GM18907 (cell line): ENCODE data around the gene PRRT3.
A peak's percentile ranks its signal among the peaks of the same experiment; 100 is the strongest.

Experiments
- ATAC-seq: cut with Tn5 transposase; IDR thresholded peaks from one replicate; pipeline ENCODE4 v1.9.1; 2021; ENCODE audit warnings: mild to moderate bottlenecking, moderate library complexity; ENCODE audit not compliant: unreplicated experiment

Gene PRRT3

DNA sequence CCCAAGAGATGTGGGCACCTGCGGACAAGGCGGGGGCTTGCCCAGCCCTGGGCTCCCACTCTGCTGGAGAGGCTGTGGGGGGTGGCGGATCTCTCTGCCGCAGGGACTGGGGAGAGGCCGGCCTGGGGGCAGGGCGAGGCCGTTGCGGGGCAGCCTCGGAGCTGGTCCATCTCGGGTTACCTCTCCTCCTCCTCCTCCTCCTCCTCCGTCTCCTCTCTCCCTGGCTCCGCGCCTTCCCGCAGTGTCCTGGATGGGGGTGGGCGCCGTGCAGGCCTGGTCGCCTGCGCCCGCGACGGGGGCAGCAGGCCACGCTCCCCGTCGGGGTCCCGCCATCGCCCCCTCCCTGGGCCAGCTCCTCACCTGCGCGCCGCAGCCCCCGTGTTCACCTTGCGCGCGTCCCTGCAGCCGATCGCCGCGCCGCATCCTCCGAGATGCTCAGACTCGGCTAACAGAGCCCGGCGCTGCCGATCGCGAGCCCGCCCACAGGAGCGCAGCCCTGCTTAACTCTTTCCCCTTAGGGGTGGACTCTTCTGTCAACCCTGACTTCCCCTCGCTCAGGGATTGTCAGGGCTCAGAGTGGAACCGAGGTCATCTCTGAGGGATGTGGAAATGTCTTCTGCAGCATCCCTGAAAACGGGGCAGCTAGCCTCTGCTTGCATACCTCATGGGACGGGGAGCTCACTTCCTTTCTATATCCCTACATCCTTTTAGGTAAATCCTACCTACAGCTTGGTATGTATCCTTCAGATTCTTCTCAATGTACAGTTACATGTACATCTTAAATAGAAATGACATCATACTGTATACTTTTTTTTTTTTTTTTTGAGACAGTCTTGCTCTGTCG lies at the start of gene PRRT3:
TSS of gene PRRT3 (minus strand) at position 447 of the 844 bp plus-strand sequence. CDS start 2,293 bp downstream, outside the sequence.
- ATAC-seq: peak; percentile 69

DNA sequence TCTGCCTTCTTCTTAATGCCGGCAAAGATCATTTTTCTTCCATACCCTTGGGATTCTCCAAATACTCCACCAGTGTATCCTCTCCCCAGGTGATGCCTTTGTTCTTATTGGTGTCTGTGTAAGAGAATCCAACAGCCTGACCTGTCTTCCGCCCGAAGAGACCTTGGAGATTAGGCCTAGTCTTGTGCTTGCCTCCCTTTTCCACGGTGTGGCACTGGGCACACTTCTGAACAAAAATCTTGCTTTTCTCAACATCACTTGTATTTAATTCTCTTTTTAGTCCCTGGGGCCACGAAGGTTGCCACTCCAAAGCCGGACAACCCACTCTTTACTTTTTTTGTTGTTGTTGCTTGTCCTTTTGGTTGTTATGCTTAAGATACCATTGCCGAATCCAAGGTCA lies 48.5 kb upstream of the PRRT3 start:
- ATAC-seq: no peak

DNA sequence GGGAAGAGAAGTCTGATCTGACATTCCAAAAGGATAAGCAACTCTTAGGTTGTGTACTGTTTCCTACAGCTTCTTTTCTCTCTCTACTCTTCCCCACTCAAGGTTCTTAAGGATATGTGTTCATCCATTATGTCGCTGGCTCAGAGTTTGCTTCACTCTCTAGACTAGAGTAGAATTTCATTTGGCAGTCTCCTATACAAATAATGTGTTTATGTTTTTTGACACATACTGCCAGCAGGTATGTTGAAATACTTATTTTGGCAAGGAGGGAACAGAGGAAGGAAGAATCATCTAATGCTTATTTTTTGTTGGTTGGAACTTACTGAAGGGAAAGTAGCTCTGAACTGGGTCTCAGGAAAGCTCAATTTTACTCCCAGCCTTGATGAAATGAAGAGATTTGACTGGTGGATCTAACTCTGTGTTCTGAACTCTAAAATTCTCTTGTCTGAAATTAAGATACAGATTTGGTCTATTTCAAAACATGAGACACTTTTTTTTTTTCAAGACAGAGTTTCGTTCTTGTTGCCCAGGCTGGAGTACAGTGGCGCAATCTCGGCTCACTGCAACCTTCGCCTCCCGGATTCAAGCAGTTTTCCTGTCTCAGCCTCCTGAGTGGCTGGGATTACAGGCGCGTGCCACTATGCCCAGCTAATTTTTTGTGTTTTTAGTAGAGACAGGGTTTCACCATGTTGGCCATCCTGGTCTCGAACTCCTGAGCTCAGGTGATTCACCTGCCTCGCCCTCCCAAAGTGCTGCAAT lies 42.1 kb upstream of the PRRT3 start:
- no peak for ATAC-seq

DNA sequence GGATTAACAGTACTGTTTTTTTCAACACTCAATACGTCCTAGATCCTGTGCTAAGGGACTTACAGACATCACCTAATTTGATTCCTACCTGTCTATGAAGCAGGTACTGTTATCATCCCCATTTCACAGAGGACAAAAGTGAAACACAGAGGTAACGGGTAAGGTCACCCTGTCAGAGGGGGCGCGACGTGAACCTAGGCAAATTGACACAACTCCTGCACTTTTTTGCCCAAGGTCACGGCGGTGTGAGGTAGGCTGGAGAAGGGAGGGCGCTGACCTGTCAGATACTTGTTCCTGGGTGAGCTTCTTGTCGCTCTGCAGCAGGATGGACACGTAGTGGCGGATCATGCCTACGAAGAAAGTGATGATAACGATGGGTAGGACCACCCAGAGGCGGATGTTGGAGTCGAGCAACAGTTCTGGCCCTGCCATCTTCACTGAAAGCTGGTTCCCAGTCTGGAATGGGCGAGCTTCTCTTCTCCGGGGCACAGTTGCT lies 34.1 kb upstream of the PRRT3 start:
- ATAC-seq: peak; percentile 35

DNA sequence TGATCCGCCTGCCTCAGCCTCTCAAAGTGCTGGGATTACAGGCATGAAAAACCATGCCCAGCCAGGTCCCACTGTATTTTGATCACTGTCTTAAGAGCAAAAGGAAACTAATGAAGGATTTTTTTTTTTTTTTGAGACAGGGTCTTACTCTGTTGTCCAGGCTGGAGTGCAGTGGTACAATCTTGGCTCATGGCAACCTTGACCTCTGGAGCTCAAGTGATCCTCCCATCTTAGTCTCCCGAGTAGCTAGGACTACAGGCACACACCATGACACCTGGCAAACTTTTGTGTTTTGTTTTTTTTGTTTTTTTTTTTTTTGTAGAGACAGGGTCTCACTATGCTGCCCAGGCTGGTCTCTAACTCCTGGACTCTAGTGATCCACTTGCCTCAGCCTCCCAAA lies 28.0 kb upstream of the PRRT3 start:
- no peak for ATAC-seq

DNA sequence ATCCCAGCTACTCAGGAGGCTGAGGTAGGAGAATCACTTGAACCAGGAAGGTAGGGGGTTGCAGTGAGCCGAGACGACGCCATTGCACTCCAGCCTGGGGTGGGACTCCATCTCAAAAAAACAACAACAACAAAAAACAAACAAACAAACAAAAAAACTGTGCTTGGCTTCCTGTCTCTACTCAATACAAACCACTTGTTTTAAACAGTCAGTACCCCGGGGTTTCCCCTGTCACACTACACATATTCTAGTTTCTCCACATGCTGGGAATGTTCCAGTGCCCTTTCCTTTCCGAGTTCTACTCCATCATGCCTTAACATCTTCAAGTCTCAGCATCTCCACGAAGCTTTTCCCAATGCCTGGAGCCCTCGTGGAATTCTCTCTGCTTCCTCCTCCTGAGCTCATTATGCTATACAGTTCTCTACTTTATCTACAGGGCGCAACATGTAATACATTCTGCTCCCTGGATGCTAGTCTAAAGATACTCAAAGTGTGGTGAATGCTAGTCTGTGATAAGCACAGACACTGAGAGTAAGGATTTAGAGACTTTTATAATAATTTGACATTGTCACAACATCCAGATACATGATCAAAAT lies 26.6 kb upstream of the PRRT3 start:
- ATAC-seq: no peak

DNA sequence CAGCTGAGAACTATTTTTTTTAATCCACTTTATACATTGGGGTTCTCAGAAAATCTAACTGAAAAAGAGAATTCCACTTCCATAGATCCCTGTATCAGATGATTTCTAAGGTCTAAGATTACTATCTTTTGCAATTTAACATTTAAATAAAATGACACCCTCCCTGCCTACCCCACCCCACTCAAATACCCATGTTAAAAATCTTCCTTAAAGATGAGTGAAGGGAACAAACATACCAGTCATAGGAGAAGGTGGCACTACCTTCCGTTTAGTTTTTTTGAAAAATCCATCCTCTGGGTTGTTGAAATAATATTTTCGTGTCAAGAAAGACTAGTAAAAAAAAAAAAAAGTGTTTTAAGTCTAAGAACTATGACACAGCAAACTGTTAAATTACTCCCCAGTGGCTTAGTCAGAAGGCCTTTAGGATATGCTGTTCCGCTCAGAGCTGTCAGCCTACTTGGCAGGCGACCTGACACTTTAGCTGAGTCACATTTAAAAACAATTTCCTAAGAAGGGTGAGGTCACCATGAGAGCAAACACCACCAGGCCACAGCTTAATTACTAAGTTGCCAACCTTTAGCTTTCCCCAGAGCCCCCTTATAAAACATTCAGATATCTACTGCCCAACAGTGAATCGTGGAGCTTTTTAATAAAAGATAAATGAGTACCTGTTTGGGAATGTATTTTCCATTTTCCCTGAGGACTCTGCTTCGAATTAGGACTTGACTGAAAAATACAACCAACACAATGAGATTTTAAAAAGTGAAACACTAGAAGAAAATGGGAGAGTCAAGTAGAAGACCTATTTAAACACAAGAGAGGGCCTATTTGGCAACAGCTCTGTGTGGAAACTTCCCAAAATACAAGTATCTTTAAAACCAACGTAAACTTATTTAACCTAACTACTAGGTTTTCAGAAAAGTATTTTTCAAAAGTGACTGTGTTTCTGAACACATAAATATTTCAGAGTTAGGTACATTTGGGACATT lies 24.8 kb upstream of the PRRT3 start:
- ATAC-seq: no peak

DNA sequence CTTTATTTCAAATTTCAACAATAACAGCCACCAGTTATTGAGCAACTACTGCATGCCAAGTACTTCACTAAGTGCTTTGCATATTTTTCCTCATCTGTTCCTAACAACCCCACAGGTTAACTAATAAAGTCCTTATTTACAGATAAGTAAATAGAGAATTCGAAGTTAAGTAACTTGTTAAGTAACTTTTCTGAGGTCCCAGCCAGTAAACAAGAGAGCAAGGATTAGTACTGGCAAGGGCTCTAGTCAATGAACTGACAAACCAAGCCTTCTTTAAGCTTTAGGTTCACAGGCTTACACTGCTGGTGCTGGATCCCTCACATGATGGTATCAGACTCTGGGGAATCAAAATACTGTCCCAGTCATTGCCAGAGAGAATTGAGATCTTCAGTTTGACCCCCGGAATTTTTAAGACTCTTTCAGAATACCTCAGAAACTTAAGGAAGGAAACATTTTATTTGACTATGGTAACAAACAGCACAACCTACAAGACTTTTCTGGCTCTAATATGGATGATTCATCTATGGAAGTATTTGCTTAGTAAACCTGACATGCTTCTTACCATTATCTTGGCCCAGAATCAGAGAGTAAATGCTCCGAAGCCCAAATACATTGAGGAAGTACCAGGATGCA lies 17.9 kb upstream of the PRRT3 start:
- no peak for ATAC-seq

DNA sequence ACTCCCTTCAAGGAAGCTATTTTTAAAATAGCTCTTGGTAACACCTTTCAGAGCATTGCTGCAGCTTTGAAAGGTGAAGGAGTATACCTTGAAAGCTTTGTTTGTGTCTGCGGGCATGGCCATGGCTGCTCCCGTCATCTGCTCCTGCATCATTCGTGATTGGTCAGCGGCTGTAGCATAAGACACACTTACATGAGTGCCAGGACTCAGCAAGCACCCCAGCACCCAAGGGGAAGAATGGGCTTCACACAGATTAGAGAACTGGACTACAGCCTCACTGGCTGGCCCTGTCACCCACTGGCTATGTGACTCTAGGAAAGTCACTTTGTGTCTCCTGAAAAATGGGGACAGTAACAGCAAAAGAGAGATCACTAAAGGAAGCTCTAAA lies 17.4 kb upstream of the PRRT3 start:
- no peak for ATAC-seq

DNA sequence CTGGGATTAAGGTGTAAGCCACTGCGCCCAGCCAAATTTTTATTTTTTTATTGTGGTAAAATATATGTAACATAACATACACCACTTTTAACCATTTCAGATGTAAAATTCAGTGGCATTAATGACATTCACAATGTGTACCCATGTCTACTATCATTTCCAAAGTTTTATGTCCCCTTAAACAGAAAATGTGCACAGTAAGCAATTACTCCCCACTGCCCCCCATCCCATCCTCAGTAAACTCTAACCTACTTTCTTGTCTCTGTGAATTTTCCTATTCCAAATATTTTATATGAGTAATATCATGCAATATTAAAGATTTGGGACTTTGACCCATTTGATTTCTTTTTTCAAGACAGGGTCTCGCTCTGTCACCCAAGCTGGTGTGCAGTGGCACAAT lies 14.6 kb upstream of the PRRT3 start:
- no peak for ATAC-seq

DNA sequence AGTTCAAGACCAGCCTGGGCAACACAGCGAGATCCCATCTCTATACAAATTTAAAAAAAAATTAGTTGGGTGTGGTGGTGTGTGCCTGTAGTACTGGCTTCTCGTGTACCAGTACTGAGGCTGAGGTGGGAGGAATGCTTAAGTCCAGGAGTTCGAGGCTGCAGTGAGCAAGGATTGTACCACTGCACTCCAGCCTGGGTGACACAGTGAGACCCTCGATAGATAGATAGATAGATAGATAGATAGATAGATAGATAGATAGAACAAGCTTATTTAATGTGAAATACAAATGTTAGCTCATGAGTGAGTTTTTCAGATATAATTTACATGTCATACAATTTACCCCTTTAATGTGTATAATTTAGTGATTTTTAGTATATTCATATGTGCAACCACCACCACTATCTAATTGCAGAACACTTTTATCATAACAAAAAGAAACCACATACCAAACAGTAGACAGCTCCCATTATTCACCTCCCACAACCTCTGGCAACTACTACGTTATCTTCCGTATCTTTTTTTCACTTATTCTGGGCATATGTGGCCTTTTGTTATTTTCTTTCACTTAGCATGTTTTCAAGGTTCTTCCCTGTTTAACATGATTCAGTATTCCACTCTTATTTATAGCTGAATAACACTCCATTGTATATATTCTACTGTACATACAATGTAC lies 13.1 kb upstream of the PRRT3 start:
- no peak for ATAC-seq

DNA sequence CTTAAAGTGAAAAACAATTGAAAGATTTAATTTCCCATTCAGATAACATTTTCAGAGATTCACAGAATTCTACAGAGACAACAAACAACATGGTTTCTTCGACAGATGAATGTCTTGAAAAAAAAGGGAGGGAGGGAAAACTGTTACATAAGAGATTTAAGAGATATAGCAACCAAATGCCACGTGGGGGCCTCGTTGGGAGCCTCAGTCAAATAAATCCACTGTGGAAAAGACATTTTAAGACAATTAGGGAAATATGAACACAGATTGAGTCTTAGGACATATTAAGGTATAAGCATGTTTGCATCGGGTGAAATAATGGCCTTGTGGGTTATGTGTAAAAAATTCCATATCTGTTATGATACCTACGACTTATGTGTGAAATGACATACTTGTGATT lies 5.0 kb upstream of the PRRT3 start:
- ATAC-seq: no peak

DNA sequence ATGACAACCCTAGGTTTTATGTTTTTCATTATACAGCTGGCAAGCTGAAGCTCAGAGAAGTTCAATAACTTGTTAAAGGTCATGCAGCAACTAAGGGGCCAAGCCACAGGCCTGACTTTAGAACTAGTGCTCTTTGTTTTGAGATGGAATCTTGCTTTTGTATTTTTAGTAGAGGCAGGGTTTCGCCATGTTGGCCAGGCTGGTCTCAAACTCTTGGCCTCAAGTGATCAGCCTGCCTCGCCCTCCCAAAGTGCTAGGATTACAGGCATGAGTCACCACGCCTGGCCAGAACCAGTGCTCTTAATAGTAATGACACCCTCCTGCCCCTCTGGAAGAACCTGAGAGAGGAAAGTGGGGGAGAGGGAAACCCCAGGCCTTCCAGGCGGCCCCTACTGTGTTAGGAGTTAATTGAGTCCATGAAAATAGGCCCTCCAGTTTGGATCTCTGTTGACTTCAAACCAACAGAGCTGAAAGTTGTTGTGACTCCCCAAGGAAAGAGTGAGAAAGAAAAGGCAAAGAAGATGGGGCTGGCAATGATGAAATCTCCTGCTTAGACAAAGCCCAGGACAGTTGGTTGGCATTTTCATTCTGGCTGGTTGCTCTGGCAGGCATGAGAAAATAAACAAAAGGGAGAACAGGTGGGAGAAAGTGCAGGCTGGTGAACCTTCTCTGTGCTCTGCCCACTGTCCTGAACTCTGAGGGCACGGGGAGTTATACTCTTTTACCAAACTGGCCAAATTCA lies 3.6 kb upstream of the PRRT3 start:
- ATAC-seq: no peak

DNA sequence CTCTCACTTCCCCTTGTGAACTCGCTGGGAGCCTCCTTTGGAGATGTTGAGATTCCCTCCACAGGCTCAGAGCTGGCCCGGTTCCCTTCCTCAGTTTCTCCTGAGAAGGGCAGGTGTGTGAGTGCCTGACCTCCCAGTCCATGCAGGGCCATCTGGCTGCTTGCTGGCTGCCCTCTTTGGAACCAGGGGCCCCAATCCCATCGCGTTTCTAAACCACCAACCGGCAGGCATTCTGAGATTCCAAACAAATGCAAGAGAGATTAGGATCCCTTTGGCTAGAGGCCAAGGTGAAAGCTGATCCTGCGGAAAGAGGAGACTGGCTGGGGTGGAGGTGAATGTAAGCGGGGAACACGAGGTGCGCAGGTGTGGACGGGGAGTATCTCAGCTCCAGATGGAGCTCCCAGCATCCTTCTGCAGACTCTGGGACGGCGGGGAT lies 2.9 kb upstream of the PRRT3 start:
- no peak for ATAC-seq

DNA sequence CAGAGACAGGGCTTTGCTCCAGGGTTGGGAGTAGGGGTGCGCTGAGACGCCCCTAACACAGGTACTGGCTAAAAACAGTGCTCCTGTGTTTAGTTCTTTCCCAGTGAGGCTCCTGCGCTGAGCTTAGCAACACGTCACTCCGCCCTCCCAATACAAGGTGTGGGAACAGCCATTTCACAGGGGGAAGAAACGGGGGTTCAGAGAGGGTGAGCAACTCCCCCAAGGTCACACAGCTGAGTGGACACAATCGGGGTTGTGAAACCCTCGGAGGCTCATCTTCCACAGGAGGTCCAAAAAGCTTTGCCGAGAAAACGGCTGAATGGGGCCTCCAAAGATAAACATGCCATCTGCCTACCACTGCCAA lies 628 bp downstream of the PRRT3 start:
- peak; percentile 31 for ATAC-seq

DNA sequence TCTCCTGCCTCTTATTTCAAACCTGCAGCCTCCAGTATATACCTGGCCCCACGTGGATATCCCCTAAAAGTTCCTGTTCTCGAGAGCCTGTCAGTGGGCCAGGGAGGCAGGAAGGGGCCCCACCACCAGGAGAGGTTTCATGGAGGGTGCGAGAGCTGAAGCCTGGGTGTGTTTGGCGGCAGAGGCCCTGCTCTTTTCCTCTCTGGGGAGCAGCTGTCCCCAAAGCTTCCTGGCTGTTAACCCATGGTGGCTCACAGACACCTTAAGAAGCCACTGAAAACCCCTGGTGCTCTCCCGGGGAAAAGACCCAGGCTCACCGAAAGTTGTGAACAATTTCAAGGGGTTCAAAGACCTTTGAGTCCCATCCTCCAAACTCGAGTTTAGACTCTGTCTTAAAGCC lies 1.1 kb downstream of the PRRT3 start:
- ATAC-seq: peak; percentile 38

DNA sequence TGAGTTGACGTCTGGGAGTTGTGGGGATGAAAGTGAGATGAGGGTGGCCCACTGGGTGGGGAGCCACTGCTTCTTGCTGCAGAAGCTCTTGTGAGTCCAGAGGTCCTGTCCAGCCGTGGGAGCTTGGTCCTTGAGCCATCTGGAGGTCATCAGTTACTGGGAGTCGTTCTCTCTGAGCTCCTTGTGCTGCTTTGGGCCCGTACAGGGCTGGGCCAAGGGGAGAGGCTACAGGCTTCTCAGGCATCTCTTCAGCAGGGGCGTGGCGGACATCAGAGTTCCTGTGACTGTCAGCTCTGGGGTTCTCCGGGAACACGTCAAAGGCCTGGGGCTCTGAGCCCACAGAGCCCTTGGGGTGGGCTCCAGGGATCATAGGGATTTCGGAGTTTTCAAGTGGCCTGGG lies 2.6 kb downstream of the PRRT3 start:
- ATAC-seq: no peak

DNA sequence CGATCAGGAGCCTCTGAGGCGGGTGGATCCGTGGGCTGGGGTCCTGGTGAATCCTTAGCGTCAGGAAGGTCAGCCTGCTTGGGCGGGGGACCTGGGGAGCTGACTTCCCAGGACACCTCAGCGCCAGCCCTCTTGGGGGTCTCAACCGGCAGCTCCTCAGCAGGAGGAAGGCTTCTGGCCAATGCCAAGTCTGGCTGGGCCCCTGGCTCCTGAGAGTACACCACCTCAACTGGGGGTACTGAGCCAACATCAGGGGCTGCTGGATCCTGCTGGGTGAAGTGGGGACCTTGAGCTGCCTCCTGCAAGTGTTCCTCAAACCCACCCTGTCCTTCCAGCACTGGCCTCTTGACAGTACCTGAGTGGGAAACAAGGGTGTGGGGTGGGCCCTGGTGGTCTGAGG lies 3.1 kb downstream of the PRRT3 start:
- no peak for ATAC-seq

DNA sequence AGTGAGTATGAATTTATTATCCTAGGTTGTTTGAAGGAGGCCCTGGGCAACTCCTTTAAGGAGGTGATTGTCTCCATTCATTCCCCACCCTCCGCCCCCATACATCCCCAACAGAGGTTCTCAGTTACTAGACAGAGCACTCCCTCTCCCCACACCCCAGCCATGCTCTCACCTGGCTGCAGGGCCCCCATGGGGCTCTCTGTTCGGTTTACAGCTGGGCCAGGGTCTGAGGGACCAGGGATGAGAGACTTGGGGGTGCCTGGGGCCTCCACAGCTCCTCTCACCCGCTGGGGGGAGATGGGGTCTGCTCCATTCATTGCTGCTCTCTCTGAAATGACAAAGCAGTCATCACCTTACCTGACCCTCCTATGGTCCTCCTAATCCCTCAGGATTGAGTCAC lies 3.6 kb downstream of the PRRT3 start:
- ATAC-seq: no peak
